ENCODE results near the gene FAM47E. TPM values are rescaled to one million over a fixed set of nuclear protein-coding genes. Genes with fewer than 3 reads are reported as not detected.

The FAM47E gene
- total and polyA plus RNA-seq, 11 donors, result 0.36 to 4.9 (median 2.5) TPM

GRCh38 chr4:76256032-76256431, 4.5 kb downstream of the FAM47E start:
- H3K27ac ChIP-seq, result no peak overlapping the region
- H3K4me3 ChIP-seq, result no peak overlapping the region
- no peaks in the 10 kb centered on the region for H3K36me3 ChIP-seq
- intact Hi-C loops (cut with DNase I), result loop anchor here in 7 of 10 donors (5.0 to 10.0 kb wide), 6 partner anchors 49 to 249 kb away; partner anchors contain the start of genes CCDC158 (in 1 of the 7) and STBD1 (in 1 of the 7)
- no peaks in the 10 kb centered on the region for H3K9me3 ChIP-seq
- TF ChIP-seq CTCF (IDR thresholded peaks at IDR 0.05) (no peak), POLR2A (IDR thresholded peaks at IDR 0.05) (no peak)
- WGBS, 4 donors, result 83 to 92% (median 89%) methylated on average over 5 to 6 of the region's 6 CpGs
- DNase-seq, result no peak
- ATAC-seq, result no peak
- H3K27me3 ChIP-seq, result peaks cover 0 to 29% (median 0%) of the 10 kb centered on the region in 9 donors
- peaks cover 0 to 13% (median 6%) of the 10 kb centered on the region in 12 donors for H3K4me1 ChIP-seq

- Histone ChIP-seq H3K27ac (no peak overlapping the region), H3K9me3 (no peaks in the 10 kb centered on the region), H3K27me3 (peaks cover 0 to 20% (median 0%) of the 10 kb centered on the region in 9 donors), H3K36me3 (no peaks in the 10 kb centered on the region), H3K4me3 (no peak overlapping the region), H3K4me1 (peaks cover 0 to 4% (median 0%) of the 10 kb centered on the region in 12 donors)
- intact Hi-C loops (cut with DNase I), result loop anchor here in 7 of 10 donors (5.0 to 10.0 kb wide), 6 partner anchors 48 to 248 kb away; partner anchors contain the start of genes CCDC158 (in 1 of the 7) and STBD1 (in 1 of the 7)
- WGBS, 4 donors, result 69 to 92% (median 80%) methylated on average over 1 of the region's 1 CpG
- ATAC-seq, result no peak
- no peak for DNase-seq
- TF ChIP-seq POLR2A (IDR thresholded peaks at IDR 0.05) (no peak), CTCF (IDR thresholded peaks at IDR 0.05) (no peak)
Measured at GRCh38 chr4:76256968-76257367, 5.4 kb downstream of the FAM47E start.

DNA sequence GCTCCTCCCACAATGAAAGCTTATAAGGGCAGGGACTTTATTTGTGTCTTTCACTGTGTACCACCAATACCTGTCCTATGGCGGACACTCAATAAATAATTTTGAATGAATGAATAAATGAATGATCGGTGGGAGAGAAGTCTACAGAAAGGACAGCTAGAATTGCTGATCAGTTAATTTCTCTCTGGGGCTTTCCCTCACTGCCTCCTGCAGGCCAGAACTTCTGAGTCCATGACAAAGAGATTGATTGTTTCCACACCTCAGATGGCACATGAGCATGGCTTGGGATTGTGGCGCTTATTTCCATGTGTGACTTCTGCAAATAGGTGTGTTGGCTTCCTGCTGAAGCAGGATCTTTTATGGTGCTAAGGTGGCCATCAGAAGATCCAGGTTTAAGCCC, 6.3 kb downstream of the FAM47E start:
- 93 to 95% (median 94%) methylated on average over 3 of the region's 3 CpGs for WGBS, 4 donors
- Histone ChIP-seq H3K9me3 (no peaks in the 10 kb centered on the region), H3K4me1 (no peaks in the 10 kb centered on the region), H3K27me3 (peaks cover 0 to 11% (median 0%) of the 10 kb centered on the region in 9 donors), H3K27ac (no peak overlapping the region), H3K4me3 (no peak overlapping the region), H3K36me3 (no peaks in the 10 kb centered on the region)
- no peak for ATAC-seq
- intact Hi-C loops (cut with DNase I), result loop anchor here in 7 of 10 donors (5.0 to 10.0 kb wide), 6 partner anchors 47 to 247 kb away; partner anchors contain the start of genes CCDC158 (in 1 of the 7) and STBD1 (in 1 of the 7)
- no peak for DNase-seq
- TF ChIP-seq CTCF (IDR thresholded peaks at IDR 0.05) (no peak), POLR2A (IDR thresholded peaks at IDR 0.05) (no peak)

- Histone ChIP-seq H3K27ac (no peak overlapping the region), H3K36me3 (peaks cover 0 to 5% (median 0%) of the 10 kb centered on the region in 9 donors), H3K27me3 (no peaks in the 10 kb centered on the region), H3K4me3 (no peak overlapping the region), H3K4me1 (no peaks in the 10 kb centered on the region), H3K9me3 (no peaks in the 10 kb centered on the region)
- TF ChIP-seq POLR2A (IDR thresholded peaks at IDR 0.05), result no peak
- no peak for TF ChIP-seq CTCF (IDR thresholded peaks at IDR 0.05)
- intact Hi-C loops (cut with DNase I), result no loop called here
- 46 to 94% (median 77%) methylated on average over 1 of the region's 1 CpG for WGBS, 4 donors
- ATAC-seq, result no peak
- DNase-seq, result no peak
Measured at GRCh38 chr4:76260571-76260970, 9.1 kb downstream of the FAM47E start.

Measured in heart left ventricle (tissue), 16 donors.